Muscle of leg (tissue), 11 donors: ENCODE measurements around the gene KCNH4. TPM values are rescaled to one million over a fixed set of nuclear protein-coding genes. Genes with fewer than 3 reads are reported as not detected.

Source experiments
- DNase-seq: peaks from one replicate; pipeline ENCODE4 v3.0.0; 2013
- H3K27ac ChIP-seq: one replicate; pipeline ENCODE4 v1.5.1; 2013; ENCODE audit warnings: mild to moderate bottlenecking, low read length, control low read depth
- H3K27me3 ChIP-seq: one replicate; pipeline ENCODE4 v1.6.1; 2013; ENCODE audit warnings: low read length; ENCODE audit not compliant: control insufficient read depth, insufficient read depth
- H3K36me3 ChIP-seq: one replicate; pipeline ENCODE4 v1.6.1; 2013; ENCODE audit warnings: low read length; ENCODE audit not compliant: control insufficient read depth, insufficient read depth
- H3K4me1 ChIP-seq: one replicate; pipeline ENCODE4 v1.6.1; 2013; ENCODE audit warnings: low read length; ENCODE audit not compliant: control insufficient read depth, insufficient read depth
- H3K4me3 ChIP-seq: one replicate; pipeline ENCODE4 v1.5.1; 2013; ENCODE audit warnings: low read length, control low read depth
- H3K9me3 ChIP-seq: replicated peaks from 2 replicates; pipeline ENCODE4 v1.6.1; 2013; ENCODE audit warnings: low read depth, low read length; ENCODE audit not compliant: control insufficient read depth
- WGBS: methylation state at CpG from one replicate; pipeline ENCODE4 v1.1.5; 2013; ENCODE audit warnings: missing lambda C conversion rate; ENCODE audit not compliant: insufficient coverage; 5-methylcytosine and 5-hydroxymethylcytosine counted together
- polyA plus RNA-seq, 8 donors: library from polyadenylated mRNA; unstranded; fragments of 120-200 nt; gene quantifications; one replicate each; pipeline versions ENCODE4 v1.2.1 to v1.2.3, GENCODE V29; 2013; ENCODE audit warnings: inconsistent platforms in 1 of 8, low replicate concordance in 1 of 8; ENCODE audit not compliant: insufficient read length in 8 of 8, insufficient read depth in 1 of 8
- total RNA-seq: library from RNA; stranded (reverse); fragments of 120-200 nt; gene quantifications from one replicate; pipeline ENCODE4 v1.2.4, GENCODE V29; 2013

KCNH4 gene
- total and polyA plus RNA-seq, 9 donors: 0.04 to 0.05 (median 0.05) TPM; not detected in 6

DNA sequence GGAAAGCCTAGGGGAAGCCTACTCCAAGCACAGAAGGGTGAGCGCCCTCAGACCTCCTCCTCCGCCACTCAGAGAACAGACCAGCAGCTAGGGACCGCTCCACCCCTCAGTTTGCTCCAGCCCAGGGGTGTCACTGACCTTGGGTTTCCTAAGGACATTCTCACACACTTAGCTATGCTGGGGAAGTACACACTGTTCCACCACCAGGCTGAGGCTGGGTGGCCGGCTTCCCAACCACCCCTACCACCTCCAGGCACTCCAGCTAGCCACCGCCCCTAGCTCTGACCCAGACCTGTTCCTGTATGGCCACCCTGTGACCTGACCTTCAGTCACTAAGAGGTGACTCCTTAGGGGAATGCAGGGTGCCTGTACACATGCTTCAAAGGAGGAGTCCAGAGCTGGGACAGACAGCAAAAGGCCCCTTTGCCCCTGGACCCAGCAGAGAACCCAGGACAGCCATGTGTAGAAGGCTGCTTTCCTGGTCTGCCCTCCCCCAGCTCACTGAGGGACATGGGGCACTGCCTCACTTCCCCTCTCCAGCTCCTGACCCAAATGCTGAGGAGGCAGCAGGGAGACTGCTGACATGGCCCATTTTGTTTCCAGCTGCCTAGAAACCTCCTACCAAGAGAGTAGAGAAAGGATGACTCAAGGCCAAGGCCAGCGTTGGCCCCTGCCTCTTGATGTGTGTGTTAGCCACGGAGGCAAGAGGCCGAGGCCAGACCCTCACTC lies 51.7 kb downstream of the KCNH4 start:
- DNase-seq: peak; percentile 72
- Histone ChIP-seq H3K9me3 (no peaks in the 10 kb centered on the region), H3K27me3 (no peaks in the 10 kb centered on the region), H3K27ac (peak overlapping the region; percentile 42), H3K36me3 (peaks cover 63% of the 10 kb centered on the region), H3K4me3 (no peak overlapping the region), H3K4me1 (peaks cover 26% of the 10 kb centered on the region)
- WGBS: 89% methylated on average over 5 of the region's 8 CpGs

- DNase-seq: no peak
- WGBS: 87% methylated on average over 3 of the region's 6 CpGs
- Histone ChIP-seq H3K27me3 (no peaks in the 10 kb centered on the region), H3K9me3 (no peaks in the 10 kb centered on the region), H3K4me3 (no peak overlapping the region), H3K4me1 (peaks cover 16% of the 10 kb centered on the region), H3K27ac (no peak overlapping the region), H3K36me3 (peaks cover 60% of the 10 kb centered on the region)
These were observed 53.5 kb downstream of the KCNH4 start for GRCh38 chr17:42127414-42127813.

- H3K36me3 ChIP-seq: peaks cover 60% of the 10 kb centered on the region
- H3K4me1 ChIP-seq: peaks cover 21% of the 10 kb centered on the region
- DNase-seq: no peak
- WGBS: 83% methylated on average over 3 of the region's 3 CpGs
- no peak overlapping the region for H3K27ac ChIP-seq
- no peaks in the 10 kb centered on the region for H3K9me3 ChIP-seq
- no peak overlapping the region for H3K4me3 ChIP-seq
- no peaks in the 10 kb centered on the region for H3K27me3 ChIP-seq
These were observed 54.1 kb downstream of the KCNH4 start for GRCh38 chr17:42126836-42127235.

- H3K27ac ChIP-seq: no peak overlapping the region
- no peak for DNase-seq
- WGBS: 79% methylated on average over 10 of the region's 12 CpGs
- H3K9me3 ChIP-seq: no peaks in the 10 kb centered on the region
- H3K4me3 ChIP-seq: no peak overlapping the region
- peaks cover 21% of the 10 kb centered on the region for H3K4me1 ChIP-seq
- no peaks in the 10 kb centered on the region for H3K27me3 ChIP-seq
- peaks cover 58% of the 10 kb centered on the region for H3K36me3 ChIP-seq
These were observed 55.4 kb downstream of the KCNH4 start for GRCh38 chr17:42125565-42125964.

- WGBS: 69% methylated on average over 1 of the region's 3 CpGs
- Histone ChIP-seq H3K9me3 (no peaks in the 10 kb centered on the region), H3K4me1 (peaks cover 23% of the 10 kb centered on the region), H3K27me3 (no peaks in the 10 kb centered on the region), H3K36me3 (peaks cover 51% of the 10 kb centered on the region), H3K27ac (no peak overlapping the region), H3K4me3 (no peak overlapping the region)
- no peak for DNase-seq
These were observed 56.7 kb downstream of the KCNH4 start for GRCh38 chr17:42124256-42124655.

DNA sequence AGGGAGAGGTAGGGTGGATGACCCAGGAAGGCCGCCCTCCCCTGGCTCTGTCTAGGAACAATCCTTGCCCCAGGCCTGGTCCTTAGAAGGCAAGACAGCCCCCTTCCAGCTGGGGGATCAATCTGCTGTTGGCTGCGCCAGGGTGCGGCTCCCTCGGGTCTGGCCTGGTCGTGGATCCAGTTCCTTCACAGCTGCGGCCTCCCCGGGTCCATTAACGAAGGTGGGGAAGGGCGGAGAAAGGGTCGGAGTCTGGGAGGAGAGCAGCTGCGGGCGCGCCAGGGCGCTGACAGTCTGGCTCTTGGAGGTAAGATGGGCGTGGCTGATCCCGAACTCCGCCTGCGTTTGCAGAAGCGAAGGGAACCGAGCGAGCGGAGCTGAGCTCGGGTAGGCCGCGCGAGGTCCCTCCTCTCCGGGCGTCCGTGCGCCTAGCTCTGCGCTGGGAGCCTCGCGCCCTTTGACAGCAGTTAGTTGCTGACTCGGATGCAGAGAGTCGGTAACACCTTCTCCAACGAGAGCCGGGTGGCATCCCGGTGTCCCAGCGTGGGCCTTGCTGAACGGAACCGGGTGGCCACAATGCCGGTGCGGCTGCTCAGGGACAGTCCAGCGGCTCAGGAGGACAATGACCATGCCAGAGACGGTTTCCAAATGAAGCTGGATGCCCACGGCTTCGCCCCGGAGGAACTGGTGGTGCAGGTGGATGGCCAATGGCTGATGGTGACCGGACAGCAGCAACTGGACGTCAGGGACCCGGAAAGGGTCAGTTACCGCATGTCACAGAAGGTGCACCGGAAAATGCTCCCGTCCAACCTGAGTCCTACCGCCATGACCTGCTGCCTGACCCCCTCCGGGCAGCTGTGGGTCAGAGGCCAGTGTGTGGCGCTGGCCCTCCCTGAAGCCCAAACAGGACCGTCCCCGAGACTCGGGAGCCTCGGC lies 58.3 kb downstream of the KCNH4 start, which contains the start of gene HSPB9:
HSPB9 (plus strand) TSS at position 434 of the 933 bp plus-strand sequence; CDS start at position 481, 47 bp downstream.
- Histone ChIP-seq H3K27ac (peak within 1 kb of the TSS; percentile 32), H3K27me3 (no peaks in the 10 kb centered on the region), H3K4me3 (no peak within 1 kb of the TSS), H3K4me1 (peaks cover 23% of the 10 kb centered on the region), H3K9me3 (no peaks in the 10 kb centered on the region), H3K36me3 (peaks cover 51% of the 10 kb centered on the region)
- DNase-seq: peak; percentile 74
- WGBS: 49% methylated on average over 61 of the region's 61 CpGs

DNA sequence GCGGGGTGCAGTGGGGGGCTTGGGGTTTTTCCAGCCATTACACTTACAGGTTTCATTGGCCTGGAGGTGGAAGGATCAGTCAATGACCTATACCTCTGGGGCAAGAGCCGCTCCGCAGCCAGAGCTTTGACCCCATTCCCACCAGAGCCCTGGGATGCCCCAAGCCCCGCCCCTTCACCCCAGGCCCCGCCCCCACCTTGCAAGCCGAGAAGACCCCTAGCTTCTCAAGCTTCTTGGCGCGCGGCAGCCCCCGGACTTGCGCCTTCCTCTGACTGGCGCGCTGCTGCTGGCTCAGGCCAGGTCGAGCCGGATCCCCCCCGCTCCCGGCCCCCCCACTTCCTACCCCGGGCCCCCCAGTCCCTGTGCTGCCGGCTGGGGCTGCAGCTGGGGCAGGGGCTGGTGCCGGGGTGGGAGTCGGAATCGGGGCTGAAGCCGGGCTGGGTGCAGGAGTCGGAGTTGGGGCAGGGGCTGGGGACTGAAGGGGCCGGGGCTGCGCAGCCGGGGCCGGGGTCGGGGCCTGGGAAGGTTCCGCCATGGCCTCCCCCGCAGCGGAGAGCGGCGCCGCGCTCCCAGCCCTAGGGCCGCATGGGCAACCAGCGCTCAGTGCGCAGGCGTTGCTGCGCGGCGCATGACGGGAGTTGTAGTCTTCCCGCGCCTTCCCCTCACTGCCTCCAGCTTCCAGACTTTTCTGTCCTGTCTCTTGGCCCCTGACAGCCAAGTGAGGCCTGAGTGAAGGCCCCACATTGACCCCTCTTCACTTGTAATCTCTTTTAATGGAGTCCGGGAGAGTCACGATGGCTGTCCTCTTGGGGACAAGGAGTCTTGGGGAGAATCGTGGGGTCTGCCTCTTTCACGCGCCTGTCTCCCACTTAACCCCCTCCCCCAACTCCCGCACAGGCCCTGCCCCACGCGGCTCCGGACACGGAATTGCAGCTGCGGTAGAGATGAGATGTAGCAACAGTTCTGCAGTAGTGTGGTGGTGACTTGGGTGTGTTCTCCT lies 59.9 kb downstream of the KCNH4 start, which contains the start of gene KAT2A:
KAT2A (minus strand) TSS at position 598 of the 1,000 bp plus-strand sequence; CDS start at position 535, 63 bp downstream.
- Histone ChIP-seq H3K4me3 (peak within 1 kb of the TSS; percentile 50), H3K36me3 (peaks cover 54% of the 10 kb centered on the region), H3K27ac (peak within 1 kb of the TSS; percentile 32), H3K4me1 (peaks cover 28% of the 10 kb centered on the region), H3K9me3 (no peaks in the 10 kb centered on the region), H3K27me3 (no peaks in the 10 kb centered on the region)
- DNase-seq: peak; percentile 94
- WGBS: under 1% methylated on average over 26 of the region's 57 CpGs

DNA sequence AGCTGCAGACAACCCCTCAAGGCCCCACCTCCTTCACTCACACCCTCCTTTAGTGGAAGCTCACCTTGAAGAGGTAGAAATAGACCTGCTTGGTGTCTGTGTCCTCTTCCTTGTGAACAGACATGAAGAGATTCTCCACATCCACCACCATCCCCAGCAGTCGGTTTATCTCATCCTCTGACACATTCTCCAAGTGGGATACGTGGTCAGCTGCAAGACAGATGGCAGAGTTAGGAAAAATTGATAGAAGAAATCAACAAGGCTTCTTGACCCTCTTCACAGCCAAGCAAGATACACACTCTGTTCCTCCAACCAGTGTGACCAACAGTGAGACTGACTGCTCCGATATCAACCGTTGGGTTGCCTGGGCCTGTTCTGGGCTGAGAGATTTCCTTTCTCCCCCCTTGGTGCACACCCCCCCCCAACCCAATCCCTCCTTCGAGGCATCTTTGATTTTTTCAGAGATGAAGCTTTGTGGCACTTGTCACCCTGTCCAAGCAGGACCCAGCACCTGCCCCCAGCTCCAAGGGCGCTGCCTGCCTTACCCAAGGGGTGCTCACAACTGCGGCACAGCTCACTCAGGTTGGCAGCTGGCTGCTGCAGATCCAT lies 60.7 kb downstream of the KCNH4 start:
- Histone ChIP-seq H3K27me3 (no peaks in the 10 kb centered on the region), H3K4me3 (peak overlapping the region; percentile 50), H3K9me3 (no peaks in the 10 kb centered on the region), H3K4me1 (peaks cover 28% of the 10 kb centered on the region), H3K27ac (no peak overlapping the region), H3K36me3 (peaks cover 54% of the 10 kb centered on the region)
- 40% methylated on average over 3 of the region's 7 CpGs for WGBS
- no peak for DNase-seq

DNA sequence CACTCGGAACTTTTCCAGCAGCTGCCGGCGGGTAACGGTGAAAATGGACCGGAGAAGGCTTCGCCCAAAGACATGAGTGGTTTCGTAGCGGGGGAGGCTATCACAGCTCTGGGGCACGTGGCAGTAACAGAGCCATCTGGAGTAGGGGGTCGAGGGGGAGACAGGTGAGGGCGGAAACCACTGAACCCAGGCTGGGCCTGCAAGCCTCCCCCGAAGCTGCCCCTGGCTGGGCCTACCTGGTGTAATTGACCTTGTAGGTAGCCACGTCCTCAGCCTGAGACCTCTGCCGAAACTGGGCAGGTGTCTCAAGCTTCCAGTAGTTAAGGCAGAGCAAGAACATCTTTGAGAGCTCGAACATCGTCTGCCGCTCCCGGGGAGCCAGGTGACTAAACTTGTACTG lies 61.6 kb downstream of the KCNH4 start:
- Histone ChIP-seq H3K9me3 (no peaks in the 10 kb centered on the region), H3K27ac (no peak overlapping the region)
- 88% methylated on average over 15 of the region's 18 CpGs for WGBS

More for the DNA sequence above, 61.6 kb downstream of the KCNH4 start:
- peaks cover 28% of the 10 kb centered on the region for H3K4me1 ChIP-seq
- H3K4me3 ChIP-seq: no peak overlapping the region
- peaks cover 51% of the 10 kb centered on the region for H3K36me3 ChIP-seq
- no peaks in the 10 kb centered on the region for H3K27me3 ChIP-seq
- no peak for DNase-seq
